Posterior vena cava (tissue), 2 donors: Measurements from ENCODE around the gene NCBP3. TPM values are rescaled to one million over a fixed set of nuclear protein-coding genes. Genes with fewer than 3 reads are reported as not detected.
"Not testable (repeated sequence)": the region's sequence is repeated elsewhere in the genome, so short reads cannot be mapped to it uniquely, and the experiment has no call there.

ENCODE experiments used
- DNase-seq: peaks from one replicate; pipeline ENCODE4 v3.0.0-alpha.2; 2020; ENCODE audit warnings: low spot score
- intact Hi-C, 2 donors: fragments of 100-400 bp; cut with DNase I; formaldehyde crosslinking; loops; one replicate each; pipeline versions ENCODE4 v1.14.1 to v1.14.2; 2022 to 2023
- total RNA-seq, 2 donors: library from RNA; stranded (reverse); fragmentation: NEBNext Ultra II Directional; extraction: Animal tissue kit (Norgen Biotek cat#: 25700); gene quantifications; one replicate each; pipeline ENCODE4 v1.2.1, GENCODE V29; 2021
- donor health status: DM: yes; HTN: yes; CAD: no.
- donor health status: DM: yes; HTN: yes; CAD: no.

NCBP3 gene
- total RNA-seq, 2 donors from 2014 or later, result 22.3 to 22.8 TPM

- intact Hi-C loops, result loop anchor here in 1 of 2 donors (10.0 kb wide), 1 partner anchor 65 kb away; no protein-coding TSS in a partner anchor
- DNase-seq, result no peak
These were observed 46.7 kb downstream of the NCBP3 start for GRCh38 chr17:3799181-3799945.

GRCh38 chr17:3798273-3799180 is 47.5 kb downstream of the NCBP3 start:
- peak; percentile 44 for DNase-seq

GRCh38 chr17:3796822-3797170 is 49.2 kb downstream of the NCBP3 start:
- intact Hi-C loops, result loop anchor here in 1 of 2 donors (10.0 kb wide), 1 partner anchor 62 kb away; no protein-coding TSS in a partner anchor
- DNase-seq, result no peak

More at GRCh38 chr17:3798273-3799180, 47.5 kb downstream of the NCBP3 start:
- intact Hi-C loops, result loop anchor here in 1 of 2 donors (10.0 kb wide), 1 partner anchor 64 kb away; no protein-coding TSS in a partner anchor

GRCh38 chr17:3796110-3796821 is 49.8 kb downstream of the NCBP3 start:
- DNase-seq, result no peak
- intact Hi-C loops, result loop anchor here in 1 of 2 donors (10.0 kb wide), 1 partner anchor 61 kb away; no protein-coding TSS in a partner anchor

- intact Hi-C loops, result loop anchor here in 1 of 2 donors (10.0 kb wide), 1 partner anchor 61 kb away; no protein-coding TSS in a partner anchor
- DNase-seq, result no peak
These were observed 50.5 kb downstream of the NCBP3 start for GRCh38 chr17:3795390-3796102.

GRCh38 chr17:3794557-3795389 is 51.3 kb downstream of the NCBP3 start:
- intact Hi-C loops, result loop anchor here in 1 of 2 donors (10.0 kb wide), 1 partner anchor 60 kb away; no protein-coding TSS in a partner anchor

GRCh38 chr17:3794152-3794551 is 51.9 kb downstream of the NCBP3 start:
- intact Hi-C loops, result loop anchor here in 1 of 2 donors (10.0 kb wide), 1 partner anchor 59 kb away; no protein-coding TSS in a partner anchor
- not testable (repeated sequence) for DNase-seq

More at GRCh38 chr17:3794557-3795389, 51.3 kb downstream of the NCBP3 start:
- no peak for DNase-seq

- intact Hi-C loops, result loop anchor here in 1 of 2 donors (10.0 kb wide), 1 partner anchor 58 kb away; no protein-coding TSS in a partner anchor
These were observed 52.8 kb downstream of the NCBP3 start for GRCh38 chr17:3793258-3793657.

GRCh38 chr17:3792481-3792880 is 53.6 kb downstream of the NCBP3 start:
- intact Hi-C loops, result loop anchor here in 1 of 2 donors (10.0 kb wide), 1 partner anchor 58 kb away; no protein-coding TSS in a partner anchor
- no peak for DNase-seq

More at GRCh38 chr17:3793258-3793657, 52.8 kb downstream of the NCBP3 start:
- DNase-seq, result not testable (repeated sequence)

GRCh38 chr17:3788200-3788599 is 57.8 kb downstream of the NCBP3 start:
- DNase-seq, result no peak
- intact Hi-C loops, result no loop called here

GRCh38 chr17:3785323-3785722 is 60.7 kb downstream of the NCBP3 start:
- intact Hi-C loops, DNase-seq: not testable (repeated sequence)

- intact Hi-C loops, result no loop called here
These were observed 63.3 kb downstream of the NCBP3 start for GRCh38 chr17:3782751-3783150.

GRCh38 chr17:3780986-3781385 is 65.1 kb downstream of the NCBP3 start:
- no peak for DNase-seq
- intact Hi-C loops, result no loop called here

More at GRCh38 chr17:3782751-3783150, 63.3 kb downstream of the NCBP3 start:
- DNase-seq, result no peak

GRCh38 chr17:3777366-3778120 is 68.5 kb downstream of the NCBP3 start:
- intact Hi-C loops, result no loop called here
- no peak for DNase-seq

GRCh38 chr17:3773966-3774365 is 72.1 kb downstream of the NCBP3 start:
- intact Hi-C loops, result no loop called here
- no peak for DNase-seq

GRCh38 chr17:3773511-3773910 is 72.5 kb downstream of the NCBP3 start:
- DNase-seq, result no peak
- intact Hi-C loops, result no loop called here

GRCh38 chr17:3772764-3773163 is 73.3 kb downstream of the NCBP3 start:
- no peak for DNase-seq
- intact Hi-C loops, result no loop called here
